H1 (cell line): Measurements from ENCODE around the gene CNOT1. TPM values are rescaled to one million over a fixed set of nuclear protein-coding genes. Genes with fewer than 3 reads are reported as not detected.

Experiments used
- CTCF ChIA-PET: fragments of 300-600 bp; sonication (Branson Sonifier 250); formaldehyde crosslinking; loops from one replicate; lab custom pipeline; 2021; ENCODE audit not compliant: partially characterized antibody; lab: Charles Lee
- POLR2A ChIA-PET: fragments of 300-600 bp; sonication (Branson Sonifier 250); formaldehyde crosslinking; loops from one replicate; lab custom pipeline; 2021; ENCODE audit warnings: inconsistent platforms; ENCODE audit not compliant: partially characterized antibody; lab: Charles Lee
- DNase-seq, 2 experiments: peaks; one replicate each; pipeline versions ENCODE4 v3.0.0 to v3.0.0-alpha.2; 2010 to 2022; ENCODE audit warnings: low spot score in 2 of 2, low read depth in 1 of 2, mixed read lengths in 1 of 2
- FAIRE-seq: peaks from 2 replicates; lab custom pipeline; 2011; peaks lifted over from hg19 to GRCh38; lab: Jason Lieb, UNC
- H2AFZ ChIP-seq: 2 replicates; pipeline ENCODE4 v1.8.1; 2012; ENCODE audit warnings: low read length, inconsistent platforms
- H2AK5ac ChIP-seq: 2 replicates; pipeline ENCODE4 v1.6.1; 2013; ENCODE audit warnings: low read depth, low read length
- H2BK120ac ChIP-seq: replicated peaks from 2 replicates; pipeline ENCODE3; 2013; ENCODE audit warnings: low read depth, low read length, inconsistent platforms
- H2BK12ac ChIP-seq: 2 replicates; pipeline ENCODE4 v1.6.1; 2013; ENCODE audit warnings: low read depth, low read length
- H2BK15ac ChIP-seq: 2 replicates; pipeline ENCODE4 v1.6.1; 2013; ENCODE audit warnings: low read length
- H2BK20ac ChIP-seq: 2 replicates; pipeline ENCODE4 v1.6.1; 2013; ENCODE audit warnings: low read length
- H2BK5ac ChIP-seq: 2 replicates; pipeline ENCODE4 v1.6.1; 2013; ENCODE audit warnings: low read depth, low read length
- H3K14ac ChIP-seq: 2 replicates; pipeline ENCODE4 v1.6.1; 2013; ENCODE audit warnings: inconsistent platforms; ENCODE audit not compliant: insufficient read length
- H3K18ac ChIP-seq: 2 replicates; pipeline ENCODE4 v1.6.1; 2013; ENCODE audit warnings: low read length; ENCODE audit errors: extremely low read depth
- H3K23ac ChIP-seq: 2 replicates; pipeline ENCODE4 v1.6.1; 2013; ENCODE audit warnings: inconsistent platforms; ENCODE audit not compliant: insufficient read length
- H3K23me2 ChIP-seq: 2 replicates; pipeline ENCODE4 v1.6.1; 2013; ENCODE audit warnings: low read depth, low read length
- H3K27ac ChIP-seq: 2 replicates; pipeline ENCODE4 v1.6.1; 2011; ENCODE audit warnings: low read depth, low read length, inconsistent platforms
- H3K27me3 ChIP-seq, 4 experiments: replicated peaks in 1 of 4; 1 replicate in 1 of 4; 2 replicates in 3 of 4; pipeline versions ENCODE4 v1.6.1 to v1.8.1; 2011 to 2013; ENCODE audit warnings: low read length in 3 of 4, mild to moderate bottlenecking in 3 of 4, inconsistent platforms in 2 of 4, mixed read lengths in 2 of 4, moderate library complexity in 1 of 4; ENCODE audit not compliant: control insufficient read depth in 3 of 4, insufficient read depth in 3 of 4; ENCODE audit errors: extremely low read depth in 1 of 4
- H3K36me3 ChIP-seq, 4 experiments: 2 replicates each; pipeline versions ENCODE4 v1.6.1 to v1.8.1; 2011 to 2013; ENCODE audit warnings: mild to moderate bottlenecking in 4 of 4, low read length in 3 of 4, moderate library complexity in 2 of 4, control low read depth in 1 of 4, inconsistent platforms in 1 of 4; ENCODE audit not compliant: insufficient read depth in 4 of 4, control insufficient read depth in 2 of 4
- H3K4ac ChIP-seq: replicated peaks from 2 replicates; pipeline ENCODE3; 2013; ENCODE audit warnings: low read length, low read depth, mixed read lengths, inconsistent platforms; ENCODE audit not compliant: insufficient read length
- H3K4me1 ChIP-seq, 4 experiments: replicated peaks in 1 of 4; 1 replicate in 1 of 4; 2 replicates in 3 of 4; pipeline versions ENCODE4 v1.6.1 to v1.8.1; 2011 to 2013; ENCODE audit warnings: low read length in 3 of 4, inconsistent platforms in 2 of 4, mixed read lengths in 1 of 4; ENCODE audit not compliant: insufficient read depth in 4 of 4, control insufficient read depth in 3 of 4
- H3K4me2 ChIP-seq, 2 experiments: 2 replicates each; pipeline versions ENCODE4 v1.6.1 to v1.8.1; 2011 to 2013; ENCODE audit warnings: low read depth in 2 of 2, low read length in 2 of 2, control low read depth in 1 of 2, inconsistent platforms in 1 of 2, mild to moderate bottlenecking in 1 of 2; ENCODE audit not compliant: insufficient read depth in 1 of 2
- H3K4me3 ChIP-seq, 4 experiments: fragments of 200-600, 300-600 bp in 1 of 4; sonication (generic), shearing (Covaris generic), sonication (Bioruptor Twin) in 1 of 4; 2 replicates each; pipeline versions ENCODE4 v1.5.1 to v1.8.1; 2011 to 2016; ENCODE audit warnings: low read length in 4 of 4, low read depth in 3 of 4, control low read depth in 2 of 4, inconsistent platforms in 2 of 4, mild to moderate bottlenecking in 2 of 4, mixed read lengths in 1 of 4, moderate library complexity in 1 of 4; ENCODE audit not compliant: insufficient read depth in 2 of 4; ENCODE audit errors: extremely low read depth in 1 of 4
- H3K56ac ChIP-seq: replicated peaks from 2 replicates; pipeline ENCODE3; 2013; ENCODE audit warnings: low read depth, mild to moderate bottlenecking, mixed read lengths, low read length, inconsistent platforms; ENCODE audit not compliant: insufficient read length
- H3K79me1 ChIP-seq: 2 replicates; pipeline ENCODE4 v1.6.1; 2013; ENCODE audit warnings: low read depth, low read length, control low read depth
- H3K79me2 ChIP-seq, 2 experiments: 2 replicates each; pipeline versions ENCODE4 v1.6.1 to v1.8.1; 2012 to 2013; ENCODE audit warnings: low read length in 2 of 2, mild to moderate bottlenecking in 2 of 2, inconsistent platforms in 1 of 2; ENCODE audit not compliant: insufficient read depth in 2 of 2, control insufficient read depth in 1 of 2
- H3K9ac ChIP-seq, 4 experiments: replicated peaks in 1 of 4; 1 replicate in 1 of 4; 2 replicates in 3 of 4; pipeline versions ENCODE4 v1.6.1 to v1.8.1; 2011 to 2013; ENCODE audit warnings: low read depth in 3 of 4, low read length in 3 of 4, control low read depth in 2 of 4, mild to moderate bottlenecking in 2 of 4, moderate library complexity in 2 of 4, inconsistent platforms in 1 of 4; ENCODE audit errors: extremely low read depth in 1 of 4
- H3K9me3 ChIP-seq, 2 experiments: 2 replicates each; pipeline versions ENCODE4 v1.6.1 to v1.8.1; 2012 to 2013; ENCODE audit warnings: mild to moderate bottlenecking in 2 of 2, moderate library complexity in 2 of 2, control low read depth in 1 of 2, inconsistent platforms in 1 of 2, low read depth in 1 of 2, low read length in 1 of 2, mixed read lengths in 1 of 2; ENCODE audit not compliant: insufficient read depth in 2 of 2
- H4K20me1 ChIP-seq, 2 experiments: replicated peaks in 1 of 2; 2 replicates each; pipeline versions ENCODE3 to v1.8.1; 2011 to 2013; ENCODE audit warnings: inconsistent platforms in 2 of 2, low read length in 2 of 2, mild to moderate bottlenecking in 1 of 2; ENCODE audit not compliant: insufficient read depth in 2 of 2, control insufficient read depth in 1 of 2
- H4K5ac ChIP-seq: 2 replicates; pipeline ENCODE4 v1.6.1; 2013; ENCODE audit warnings: low read length, low read depth, mixed read lengths, inconsistent platforms; ENCODE audit not compliant: insufficient read length
- H4K8ac ChIP-seq: 2 replicates; pipeline ENCODE4 v1.8.0; 2013; ENCODE audit warnings: mild to moderate bottlenecking, moderate library complexity, low read length, inconsistent platforms; ENCODE audit not compliant: insufficient read depth; ENCODE audit errors: extremely low read depth
- H4K91ac ChIP-seq: replicated peaks from 2 replicates; pipeline ENCODE3; 2013; ENCODE audit warnings: low read length, mixed read lengths, inconsistent platforms; ENCODE audit not compliant: insufficient read length
- CEBPB ChIP-seq: IDR thresholded peaks from 2 replicates; pipeline ENCODE4 v1.6.1; 2012; ENCODE audit warnings: low read depth, low read length
- CHD1 ChIP-seq: IDR thresholded peaks from 2 replicates; pipeline ENCODE4 v1.6.1; 2012; ENCODE audit warnings: low read depth, low read length, improper control_type of control experiment
- CTBP2 ChIP-seq: IDR thresholded peaks from 2 replicates; pipeline ENCODE4 v1.7.0; 2011; ENCODE audit warnings: borderline replicate concordance, mild to moderate bottlenecking, moderate library complexity, mixed read lengths, low read length; ENCODE audit not compliant: insufficient read depth, insufficient read length
- EGR1 ChIP-seq: IDR thresholded peaks from 2 replicates; pipeline ENCODE4 v1.6.1; 2011; ENCODE audit warnings: low read depth, low read length, borderline replicate concordance
- MAX ChIP-seq: IDR thresholded peaks from 2 replicates; pipeline ENCODE4 v1.6.1; 2012; ENCODE audit warnings: inconsistent platforms
- NANOG ChIP-seq: IDR thresholded peaks from 2 replicates; pipeline ENCODE4 v1.6.1; 2011; ENCODE audit warnings: low read length, low read depth, mild to moderate bottlenecking, inconsistent platforms; ENCODE audit not compliant: insufficient read depth, poor library complexity, severe bottlenecking
- PHF8 ChIP-seq: fragments of 200-600 bp; sonication (generic); conservative IDR thresholded peaks from 2 replicates; pipeline ENCODE4 v1.7.1; 2012; ENCODE audit warnings: low read depth, mild to moderate bottlenecking, inconsistent platforms, low read length, moderate library complexity
- POU5F1 ChIP-seq: IDR thresholded peaks from 2 replicates; pipeline ENCODE4 v1.6.1; 2011; ENCODE audit warnings: low read depth, mild to moderate bottlenecking, low read length, moderate library complexity
- RXRA ChIP-seq: IDR thresholded peaks from 2 replicates; pipeline ENCODE4 v1.6.1; 2011; ENCODE audit warnings: low read depth, mild to moderate bottlenecking, low read length, moderate library complexity; ENCODE audit not compliant: insufficient read depth
- SAP30 ChIP-seq: fragments of 300-600 bp; sonication (generic); IDR thresholded peaks from 2 replicates; pipeline ENCODE4 v1.7.1; 2012; ENCODE audit warnings: low read length, moderate library complexity, mild to moderate bottlenecking, inconsistent platforms; ENCODE audit not compliant: insufficient read depth, insufficient replicate concordance
- SIN3A ChIP-seq, 2 experiments: IDR thresholded peaks in 1 of 2; conservative IDR thresholded peaks in 1 of 2; 2 replicates each; pipeline ENCODE4 v1.6.1; 2011 to 2012; ENCODE audit warnings: low read length in 2 of 2, improper control_type of control experiment in 1 of 2, low read depth in 1 of 2, mild to moderate bottlenecking in 1 of 2
- SP1 ChIP-seq: IDR thresholded peaks from 2 replicates; pipeline ENCODE4 v1.6.1; 2011; ENCODE audit warnings: low read depth, low read length
- TCF12 ChIP-seq: IDR thresholded peaks from 2 replicates; pipeline ENCODE4 v1.6.1; 2011; ENCODE audit warnings: low read depth, mild to moderate bottlenecking, low read length
- WGBS, 2 experiments: shearing (Covaris generic) in 1 of 2; methylation state at CpG; one replicate each; pipeline versions ENCODE4 v1.1.6 to v1.1.7; 2013 to 2015; ENCODE audit warnings: low lambda C conversion rate in 2 of 2, mixed read lengths in 2 of 2, inconsistent platforms in 1 of 2, low coverage in 1 of 2, missing lambda C conversion rate in 1 of 2; ENCODE audit not compliant: insufficient replicate concordance in 2 of 2, insufficient coverage in 1 of 2, insufficient read length in 1 of 2; ENCODE audit errors: extremely low coverage in 1 of 2, missing lambda C conversion rate in 1 of 2; 5-methylcytosine and 5-hydroxymethylcytosine counted together
- polyA plus RNA-seq, 7 experiments: library from polyadenylated mRNA; depleted of rRNA in 3 of 7; stranded (reverse) in 5 of 7; unstranded in 2 of 7; fragments of >200 nt in 5 of 7; fragments of 200-250 nt in 2 of 7; gene quantifications; 1 replicate in 5 of 7; 2 replicates in 1 of 7; 4 replicates in 1 of 7; pipeline versions ENCODE4 v1.2.1 to v1.2.3, GENCODE V29; 2011 to 2013; ENCODE audit warnings: missing spikeins in 2 of 7, mixed read lengths in 2 of 7
- total RNA-seq: library from RNA; stranded (reverse); fragmentation: NEBNext Ultra II Directional; extraction: Animal tissue kit (Norgen Biotek cat#: 25700); gene quantifications from 2 replicates; pipeline ENCODE4 v1.2.1, GENCODE V29; 2021

Gene CNOT1
- total and polyA plus RNA-seq, 2 of the 8 experiments (the other 6 are each of a cell fraction or from before 2014, with no cell fraction given), result 306 to 319 TPM

- no peak overlapping the region for H2BK120ac ChIP-seq
- no peak for FAIRE-seq
- no peaks in the 10 kb centered on the region for H4K20me1 ChIP-seq
- 90% methylated on average over 3 of the region's 3 CpGs; no CpG with 5 or more reads in 1 of the 2 experiments for WGBS, 2 experiments
- H3K18ac ChIP-seq, result no peak overlapping the region
- no peak overlapping the region for H3K23ac ChIP-seq
- no peak overlapping the region for H3K4me3 ChIP-seq
- TF ChIP-seq SP1, result no peak
- TF ChIP-seq EGR1, result no peak
- no peak for TF ChIP-seq SIN3A (conservative IDR thresholded peaks at IDR 0.05 in 1 of 2, IDR thresholded peaks at IDR 0.05 in 1 of 2; ENCODE audit: low read depth in 1 of 2, low read length in 2 of 2)
- TF ChIP-seq MAX, result no peak
- TF ChIP-seq TCF12, result no peak
- no peak for TF ChIP-seq RXRA
- no peak for TF ChIP-seq CEBPB
- no peak for TF ChIP-seq PHF8
- TF ChIP-seq POU5F1, result no peak
- no peak for TF ChIP-seq CTBP2
- TF ChIP-seq NANOG, result no peak
- no peak for TF ChIP-seq CHD1
- no peak for TF ChIP-seq SAP30
- TF ChIP-seq, all 59 proteins: peak for 0
- Histone ChIP-seq H2AK5ac (no peak overlapping the region), H3K27ac (no peak overlapping the region), H2BK20ac (no peak overlapping the region), H3K56ac (no peak overlapping the region), H4K8ac (no peak overlapping the region), H3K79me2 (no peaks in the 10 kb centered on the region), H2AFZ (no peak overlapping the region), H3K9ac (no peak overlapping the region), H3K14ac (no peak overlapping the region), H3K27me3 (no peaks in the 10 kb centered on the region), H4K5ac (no peak overlapping the region), H4K91ac (no peak overlapping the region), H3K4me1 (peaks cover 0 to 4% (median 2%) of the 10 kb centered on the region in 4 experiments; a peak in 4 of 7 replicates), H2BK12ac (no peak overlapping the region), H2BK15ac (no peak overlapping the region), H3K79me1 (no peaks in the 10 kb centered on the region), H3K23me2 (no peaks in the 10 kb centered on the region), H3K9me3 (no peaks in the 10 kb centered on the region), H3K4me2 (0 out of 4 replicates have a peak overlapping the region, but pooled peaks of 1 of the 2 experiments have one; percentile 9), H2BK5ac (no peak overlapping the region), H3K36me3 (no peaks in the 10 kb centered on the region), H3K4ac (no peak overlapping the region)
- DNase-seq, result no peak
- ChIA-PET CTCF (interaction anchor here (1.1 to 2.1 kb wide), 4 partner anchors 12 to 315 kb away, joined by 3 to 6 read pairs (median 4); no protein-coding TSS in a partner anchor), POLR2A (interaction anchor here (1.2 to 2.5 kb wide), 5 partner anchors 10 to 51 kb away, joined by 3 to 8 read pairs (median 5); partner anchors contain the start of gene CNOT1)
Measured at GRCh38 chr16:58651965-58652348, 22.3 kb upstream of the CNOT1 start.
